IPS-NIHi11 (cell line): ENCODE data around the gene ZNF205.
"Not testable (repeated sequence)": the region's sequence is repeated elsewhere in the genome, so short reads cannot be mapped to it uniquely, and the experiment has no call there.

ENCODE experiments used
- DNase-seq: peaks from one replicate; pipeline ENCODE4 v3.0.0; 2012; ENCODE audit warnings: mixed read lengths, low spot score

The ZNF205 gene

DNA sequence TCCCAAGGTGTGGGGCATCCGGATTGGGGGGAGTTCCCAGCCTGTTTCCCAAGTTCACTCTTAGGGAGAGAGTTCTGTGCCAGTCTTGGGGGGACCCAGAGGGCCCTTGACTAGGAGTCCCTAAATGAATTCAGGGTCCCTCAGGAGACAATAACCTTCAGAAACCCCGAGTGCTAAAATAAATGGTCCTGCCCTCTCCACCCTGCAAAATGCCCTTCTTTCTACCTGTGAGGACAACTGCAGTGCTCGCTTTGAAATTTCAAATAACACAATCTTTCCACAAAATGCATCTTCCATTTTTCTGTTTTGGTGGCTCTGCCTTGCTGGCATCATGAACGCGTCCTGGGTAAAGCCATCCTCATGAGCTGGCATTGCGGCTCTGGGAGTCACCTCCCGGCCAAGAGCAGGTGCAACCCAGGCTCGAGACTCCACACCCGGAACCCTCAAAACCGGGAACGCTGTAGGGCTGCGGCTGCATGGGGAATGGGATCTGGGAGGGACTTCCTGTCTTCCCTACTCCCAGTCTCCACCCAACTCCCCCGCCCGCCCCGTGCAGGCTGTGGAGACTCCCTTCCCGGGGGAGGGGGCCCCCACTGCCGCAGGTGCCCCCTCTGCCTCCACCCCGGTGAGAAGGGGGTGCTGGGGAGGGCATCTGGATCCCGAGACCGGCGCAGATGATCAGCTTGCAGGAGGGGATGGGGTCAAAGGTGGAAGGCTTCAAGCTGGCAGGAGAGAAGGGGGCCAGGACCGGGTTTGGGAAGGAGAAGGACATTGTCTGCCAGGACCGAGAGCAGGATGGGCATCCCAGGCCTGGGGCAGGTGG lies at the start of gene ZNF205:
Gene ZNF205 (plus strand): TSS at position 529 of the 823 bp plus-strand sequence. CDS start 845 bp downstream, outside the sequence.
- DNase-seq, result peak; percentile 90

DNA sequence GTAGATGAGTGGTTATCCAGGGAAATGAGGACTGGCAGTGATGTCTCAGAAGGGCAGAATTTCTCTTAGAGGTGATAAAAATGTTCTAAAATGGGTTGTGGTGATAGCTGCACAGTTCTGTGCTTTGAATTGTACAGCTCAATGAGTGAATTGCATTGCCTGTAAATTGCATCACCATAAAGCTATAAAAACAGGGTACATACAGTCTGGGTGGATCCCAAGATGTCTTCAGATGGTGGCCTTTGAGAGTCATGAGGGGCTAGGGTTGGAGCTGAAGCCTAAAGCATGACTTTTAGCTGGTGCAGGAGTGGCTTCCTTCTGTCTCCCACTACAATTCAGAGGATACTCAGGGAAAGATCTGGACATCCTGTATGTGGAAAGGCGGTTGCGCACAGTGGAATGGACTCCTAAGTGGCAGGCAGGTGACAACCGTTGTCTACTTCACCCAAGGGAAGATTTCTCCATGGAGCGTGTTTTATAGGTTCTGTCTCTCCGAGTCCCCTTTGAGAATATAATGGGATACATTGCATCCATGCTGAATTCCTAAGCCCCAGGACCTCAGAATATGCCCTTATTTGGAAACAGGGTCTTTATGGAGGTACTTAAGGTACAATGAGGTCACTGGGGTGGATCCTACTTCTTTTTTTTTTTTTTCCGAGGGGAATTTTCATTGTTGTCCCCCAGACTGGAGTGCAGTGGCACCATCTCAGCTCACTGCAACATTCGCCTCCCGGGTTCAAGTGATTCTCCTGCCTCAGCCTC lies 48.6 kb upstream of the ZNF205 start:
- DNase-seq, result peak; percentile 9

DNA sequence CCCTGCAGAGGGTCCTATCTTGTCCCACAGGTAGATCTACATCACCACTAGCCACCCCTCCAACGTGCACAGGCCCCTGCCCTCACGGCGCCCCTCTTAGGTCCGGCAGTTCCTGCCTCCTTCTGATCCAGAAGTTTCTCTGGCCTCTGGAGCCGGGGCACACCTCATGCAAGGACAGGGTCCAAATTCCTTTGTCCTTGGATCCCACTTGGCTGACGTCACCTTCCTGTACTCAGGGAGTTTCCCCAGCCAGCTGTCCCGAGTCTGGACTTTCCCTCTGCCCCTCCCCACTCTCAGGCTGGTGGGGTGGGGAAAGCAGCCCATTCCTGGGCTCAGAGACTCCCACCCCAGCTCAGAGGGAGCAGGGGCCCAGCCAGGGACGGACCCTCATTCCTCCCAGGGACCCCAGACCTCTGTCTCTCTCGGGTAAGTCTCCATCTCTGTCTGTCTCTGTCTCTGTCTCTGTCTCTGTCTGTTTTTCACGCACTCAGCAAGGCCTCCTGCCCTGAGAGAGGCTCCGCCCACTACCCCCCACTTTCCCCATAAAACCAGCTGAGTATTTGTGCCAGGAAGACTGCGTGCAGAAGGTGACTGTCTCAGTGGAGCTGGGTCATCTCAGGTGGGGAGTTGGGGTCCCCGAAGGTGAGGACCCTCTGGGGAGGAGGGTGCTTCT lies 47.2 kb upstream of the ZNF205 start, which contains the start of gene IL32:
Gene IL32 (plus strand): TSS at position 572 of the 673 bp plus-strand sequence. CDS start 172 bp downstream, outside the sequence.
- peak; percentile 36 for DNase-seq

DNA sequence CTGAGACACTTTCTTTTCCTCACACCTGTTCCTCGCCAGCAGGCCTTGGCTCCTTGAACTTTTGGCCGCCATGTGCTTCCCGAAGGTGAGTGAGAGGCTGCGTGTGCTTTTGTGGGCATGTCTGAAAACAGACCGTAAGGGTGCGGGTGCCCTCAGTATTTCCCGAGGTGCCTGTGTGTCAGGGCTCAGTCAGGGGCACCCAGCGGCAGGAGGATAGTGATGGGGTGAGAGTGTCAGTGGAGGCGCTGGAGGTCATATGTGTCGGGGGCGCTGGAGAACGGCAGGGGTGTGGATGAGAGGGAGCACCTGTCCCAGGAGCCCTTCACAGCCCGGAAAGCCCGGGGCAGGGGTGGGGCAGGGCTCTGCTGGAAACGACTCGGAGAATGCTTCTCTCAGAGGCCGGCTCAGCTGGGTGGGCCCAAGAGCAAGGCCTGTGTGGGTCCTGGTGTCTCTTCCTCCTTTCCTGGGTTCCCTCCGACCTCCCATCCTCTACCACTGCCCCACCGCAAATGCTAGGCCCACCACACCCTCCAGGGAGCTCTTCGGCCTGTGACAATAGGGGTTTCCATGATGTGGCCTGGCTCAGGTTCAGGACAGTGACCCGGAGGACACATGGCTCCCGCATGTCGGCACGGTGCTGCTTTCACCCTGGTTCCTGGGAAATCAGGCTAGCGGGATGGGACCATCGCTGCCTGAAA lies 46.5 kb upstream of the ZNF205 start:
- peak; percentile 7 for DNase-seq

DNA sequence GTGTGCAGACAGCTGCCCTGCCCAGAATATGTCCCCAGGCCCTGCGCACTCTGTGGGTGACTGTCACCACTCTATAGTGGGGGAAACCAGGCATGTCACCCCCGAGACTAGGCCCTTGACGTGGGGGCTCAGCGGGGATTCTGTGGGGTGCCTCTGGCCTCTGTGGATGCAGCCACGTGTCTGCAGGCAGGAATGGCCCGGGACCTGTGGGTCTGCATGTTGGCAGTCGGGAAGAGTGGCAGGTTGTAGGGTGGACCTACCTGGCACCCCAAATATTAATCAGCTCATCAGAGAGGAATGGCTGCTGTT lies 46.0 kb upstream of the ZNF205 start:
- no peak for DNase-seq

DNA sequence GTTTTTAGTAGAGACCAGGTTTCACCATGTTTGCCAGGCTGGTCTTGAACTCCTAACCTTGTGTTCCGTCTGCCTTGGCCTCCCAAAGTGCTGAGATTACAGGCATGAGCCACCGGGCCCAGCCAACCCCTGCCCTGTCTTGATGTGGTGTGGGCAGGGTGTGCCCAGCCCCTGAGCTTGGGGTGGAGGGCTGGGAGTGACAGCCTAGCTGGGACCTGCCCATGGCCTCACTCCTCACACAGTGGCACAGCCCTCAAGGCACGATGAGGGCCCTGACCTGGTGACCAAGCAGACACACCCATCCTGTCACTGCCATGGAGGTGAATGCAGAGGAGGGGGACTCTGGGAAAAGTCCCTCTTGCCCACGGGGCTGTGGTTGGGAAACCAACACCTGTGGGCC lies 43.9 kb upstream of the ZNF205 start:
- no peak for DNase-seq

DNA sequence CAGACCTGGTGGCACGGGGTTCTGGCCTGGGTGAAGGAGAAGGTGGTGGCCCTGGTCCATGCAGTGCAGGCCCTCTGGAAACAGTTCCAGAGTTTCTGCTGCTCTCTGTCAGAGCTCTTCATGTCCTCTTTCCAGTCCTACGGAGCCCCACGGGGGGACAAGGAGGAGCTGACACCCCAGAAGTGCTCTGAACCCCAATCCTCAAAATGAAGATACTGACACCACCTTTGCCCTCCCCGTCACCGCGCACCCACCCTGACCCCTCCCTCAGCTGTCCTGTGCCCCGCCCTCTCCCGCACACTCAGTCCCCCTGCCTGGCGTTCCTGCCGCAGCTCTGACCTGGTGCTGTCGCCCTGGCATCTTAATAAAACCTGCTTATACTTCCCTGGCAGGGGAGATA lies 43.2 kb upstream of the ZNF205 start:
- not testable (repeated sequence) for DNase-seq

DNA sequence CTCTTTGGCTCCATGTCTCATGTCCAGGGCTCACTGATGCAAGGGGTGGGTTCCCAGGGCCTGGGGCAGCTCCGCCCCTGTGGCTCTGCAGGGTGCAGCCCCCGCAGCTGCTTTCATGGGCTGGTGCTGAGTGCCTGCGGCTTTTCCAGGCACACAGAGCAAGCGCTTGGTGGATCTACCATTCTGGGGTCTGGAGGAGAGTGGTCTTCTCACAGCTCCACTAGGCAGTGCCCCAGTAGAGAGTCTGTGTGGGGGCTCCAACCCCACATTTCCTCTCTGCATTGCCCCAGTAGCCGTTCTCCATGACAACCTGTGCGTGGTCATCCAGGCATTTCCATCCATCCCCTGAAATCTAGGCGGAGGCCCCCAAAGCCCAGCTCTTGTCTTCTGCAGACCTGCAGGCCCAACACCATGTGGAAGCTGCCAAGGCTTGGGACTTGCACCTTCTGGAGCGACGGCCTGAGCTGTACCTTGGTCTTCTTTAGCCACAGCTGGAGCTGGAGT lies 41.7 kb upstream of the ZNF205 start:
- DNase-seq, result no peak

DNA sequence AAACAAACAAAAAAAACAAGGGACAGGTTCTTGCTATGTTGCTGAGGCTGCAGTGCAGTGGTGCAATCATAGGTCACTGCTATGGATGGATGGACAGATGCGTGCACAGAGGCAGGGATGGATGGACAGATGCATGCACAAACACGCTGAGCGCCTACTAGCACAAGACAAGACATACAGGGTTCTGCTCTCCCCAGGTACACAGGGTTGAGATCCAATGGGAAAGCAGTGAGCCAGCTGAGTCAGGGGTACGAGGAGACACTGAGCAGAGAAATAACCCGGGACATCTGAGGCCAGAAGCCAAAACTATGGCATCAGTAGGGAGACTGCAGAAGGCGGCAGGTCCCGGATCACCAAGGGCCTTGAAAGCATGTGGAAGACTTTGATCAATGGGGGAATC lies 40.7 kb upstream of the ZNF205 start:
- no peak for DNase-seq

DNA sequence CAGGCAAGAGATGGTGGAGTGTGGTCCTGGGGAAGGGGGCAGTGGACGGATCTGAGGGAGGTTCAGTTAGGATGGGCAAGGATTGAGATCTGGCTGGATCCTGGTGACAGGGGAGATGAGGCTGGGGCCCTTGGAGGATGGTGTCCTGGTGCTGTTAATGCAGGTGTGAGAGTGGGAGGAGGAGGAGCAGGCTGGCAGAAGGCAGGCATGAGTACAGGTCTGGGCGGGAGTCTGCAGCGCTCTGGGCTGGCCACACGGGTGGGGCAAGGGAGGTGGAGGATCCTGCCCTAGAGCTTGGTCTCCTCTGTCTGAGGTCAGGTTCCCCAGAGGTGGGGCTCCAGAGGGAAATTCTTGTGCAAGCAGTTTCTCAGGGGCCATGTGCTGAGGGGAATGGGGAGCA lies 40.2 kb upstream of the ZNF205 start:
- not testable (repeated sequence) for DNase-seq

DNA sequence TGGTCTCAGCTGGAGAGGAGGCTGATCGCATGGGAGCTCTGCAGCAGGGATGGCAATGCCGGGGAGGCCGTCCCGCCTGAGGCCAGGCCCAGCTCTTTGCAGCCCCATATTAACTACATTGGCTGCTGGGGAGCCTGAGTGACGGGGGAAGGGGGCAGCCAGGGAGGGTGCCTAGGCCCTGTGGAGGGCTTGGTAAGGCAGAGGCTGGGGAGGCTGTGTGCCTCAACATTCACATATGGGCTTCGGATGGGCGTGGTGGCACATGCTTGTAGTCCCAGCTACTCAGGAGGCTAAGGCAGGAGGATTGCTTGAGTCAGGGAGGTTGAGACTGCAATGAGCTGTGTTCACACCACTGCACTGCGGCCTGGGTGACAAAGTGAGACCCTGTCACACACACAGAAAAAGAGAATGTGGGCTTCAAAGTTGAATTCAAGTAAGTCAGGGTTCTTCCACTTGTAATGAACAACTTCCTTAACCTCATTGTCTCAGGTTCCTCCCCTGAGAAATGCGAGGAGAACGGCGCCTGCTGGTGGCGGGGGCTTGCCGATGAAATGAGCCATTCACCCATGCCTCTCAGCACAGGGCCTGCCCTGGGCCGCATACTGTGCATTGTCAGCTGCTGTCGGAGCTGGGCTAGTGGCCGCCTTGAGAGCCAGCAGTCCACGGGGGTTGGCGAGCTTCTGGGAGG lies 39.7 kb upstream of the ZNF205 start:
- DNase-seq, result peak; percentile 24

DNA sequence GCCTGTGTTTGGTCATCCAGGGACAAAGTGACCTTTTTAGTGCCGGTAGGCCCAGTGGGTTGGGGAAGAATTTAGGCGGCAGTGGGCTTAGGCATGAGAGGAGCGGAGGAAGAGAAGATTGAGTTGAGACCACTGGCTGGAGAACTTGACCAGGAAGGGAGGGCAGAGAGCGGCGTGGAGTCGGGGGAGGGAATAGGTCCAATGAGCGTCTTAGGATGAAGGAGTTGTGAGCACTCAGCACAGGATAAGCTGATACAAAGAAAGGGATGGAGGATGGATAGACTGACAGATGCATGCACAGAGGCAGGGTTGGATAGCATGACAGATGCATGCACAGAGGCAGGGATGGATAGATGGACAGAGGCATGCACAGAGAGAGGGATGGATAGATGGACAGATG lies 38.9 kb upstream of the ZNF205 start:
- no peak for DNase-seq

DNA sequence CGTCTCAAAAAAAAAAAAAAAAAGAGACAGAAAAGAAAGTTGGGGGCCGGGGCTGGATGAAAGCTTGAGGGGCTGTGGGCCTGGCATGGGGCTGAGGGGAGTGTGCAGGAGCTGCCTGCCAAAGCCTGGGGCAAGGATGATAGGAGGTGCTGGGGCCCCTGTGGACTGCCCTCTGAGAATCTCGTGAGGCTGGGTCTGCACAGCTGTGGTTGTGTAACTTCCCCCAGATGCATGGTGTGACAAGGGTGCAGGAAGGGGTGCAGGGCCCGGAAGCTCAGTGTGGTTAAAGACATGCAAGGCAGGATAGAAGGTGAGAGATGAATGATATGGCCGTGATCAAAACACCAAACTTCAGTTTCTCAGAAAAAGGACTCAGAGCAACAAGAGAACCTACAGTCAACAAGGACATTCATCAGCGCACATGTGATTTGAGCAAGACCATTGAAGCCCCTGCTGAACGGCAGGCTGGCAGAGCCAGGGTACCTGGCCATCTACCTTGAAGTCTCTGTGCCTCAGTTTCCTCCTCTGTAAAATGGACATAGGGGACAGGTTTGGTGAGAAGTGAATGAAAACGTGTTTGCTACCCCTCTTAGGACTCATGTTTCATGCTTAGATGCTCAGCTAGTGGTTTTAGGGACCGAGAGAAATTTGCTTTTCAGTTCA lies 37.4 kb upstream of the ZNF205 start:
- DNase-seq, result no peak

DNA sequence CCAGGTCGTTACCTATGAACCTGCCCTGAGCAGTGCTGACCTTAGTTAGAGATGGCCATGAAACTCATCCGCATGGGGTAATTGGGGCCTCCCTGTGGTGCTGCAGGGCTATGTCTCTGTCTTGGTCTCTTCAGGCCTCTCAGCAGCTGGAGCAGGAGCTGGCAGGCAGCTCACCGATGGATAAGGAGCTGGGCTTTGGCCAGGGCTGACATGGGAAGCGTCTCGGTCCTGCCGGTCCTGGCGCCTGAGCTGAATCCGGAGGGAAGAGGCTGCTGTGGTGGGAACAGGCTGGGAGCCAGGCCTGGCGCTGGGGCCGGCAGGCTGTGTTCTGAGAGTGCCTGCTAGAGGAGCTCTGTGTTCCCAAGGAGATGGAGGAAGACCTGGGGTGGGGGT lies 36.9 kb upstream of the ZNF205 start:
- DNase-seq, result peak; percentile 34

DNA sequence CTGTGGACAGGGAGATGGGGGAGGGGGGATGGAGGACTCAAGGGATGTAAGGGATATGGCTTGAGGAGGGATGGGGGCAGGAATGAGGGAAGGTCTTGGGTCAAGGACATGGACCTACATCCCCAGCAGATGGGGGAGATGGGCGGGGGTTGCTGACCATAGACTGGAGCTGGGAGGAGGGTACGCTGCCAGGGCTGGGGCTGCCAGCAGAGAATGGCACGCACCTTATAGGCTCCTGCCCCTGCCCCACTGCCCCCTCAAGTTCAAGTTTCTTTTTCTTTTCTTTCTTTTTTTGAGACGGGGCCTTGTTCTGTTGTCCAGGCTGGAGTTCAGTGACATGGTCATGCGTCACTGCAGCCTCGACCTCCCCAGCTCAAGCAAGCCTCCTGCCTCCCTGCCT lies 36.4 kb upstream of the ZNF205 start:
- DNase-seq, result not testable (repeated sequence)

DNA sequence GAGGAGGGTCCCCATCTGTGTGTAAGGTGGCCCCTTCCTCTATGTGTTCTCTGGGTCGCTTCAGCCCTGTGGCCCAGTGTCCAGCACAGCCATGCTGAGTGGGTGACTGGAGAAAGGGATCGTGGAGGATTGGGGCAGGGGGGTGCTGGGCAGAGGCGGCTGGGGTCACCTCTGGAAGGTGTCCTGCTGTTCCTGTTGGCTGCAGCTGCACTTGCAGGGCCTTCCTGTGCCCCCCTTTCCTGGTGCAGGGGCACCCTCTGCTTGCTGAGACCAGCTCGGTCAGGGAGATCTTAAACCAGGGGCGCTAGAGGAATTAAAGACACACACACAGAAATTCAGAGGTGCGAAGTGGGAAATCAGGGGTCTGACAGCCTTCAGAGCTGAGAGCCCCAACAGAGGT lies 35.8 kb upstream of the ZNF205 start:
- no peak for DNase-seq

DNA sequence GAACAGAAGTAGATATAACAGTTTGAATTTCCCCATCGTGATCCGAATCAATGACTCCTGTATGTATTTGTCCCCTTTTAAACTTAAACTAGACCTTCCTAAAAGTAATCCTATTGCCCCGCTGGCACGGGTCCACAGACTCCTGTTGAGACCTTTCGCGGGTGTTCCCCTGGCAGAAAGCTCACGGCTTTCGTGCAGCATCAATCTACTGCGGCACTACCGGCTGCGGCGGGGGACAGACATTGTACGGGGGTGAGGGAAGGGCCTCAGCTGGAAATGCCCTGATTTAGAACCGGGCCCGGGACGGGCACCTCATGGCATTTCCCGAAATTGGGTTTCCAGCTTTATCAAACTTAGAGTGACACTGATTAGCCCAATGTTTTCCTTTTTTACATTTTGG lies 32.4 kb upstream of the ZNF205 start:
- DNase-seq, result no peak

DNA sequence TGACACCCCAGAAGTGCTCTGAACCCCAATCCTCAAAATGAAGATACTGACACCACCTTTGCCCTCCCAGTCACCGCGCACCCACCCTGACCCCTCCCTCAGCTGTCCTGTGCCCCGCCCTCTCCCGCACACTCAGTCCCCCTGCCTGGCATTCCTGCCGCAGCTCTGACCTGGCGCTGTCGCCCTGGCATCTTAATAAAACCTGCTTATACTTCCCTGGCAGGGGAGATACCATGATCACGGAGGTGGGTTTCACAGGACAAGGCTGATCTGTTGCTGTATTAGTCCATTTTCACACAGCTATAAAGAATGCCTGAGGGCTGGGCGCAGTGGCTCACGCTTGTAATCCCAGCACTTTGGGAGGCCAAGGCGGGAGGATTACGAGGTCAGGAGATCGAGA lies 30.4 kb upstream of the ZNF205 start:
- not testable (repeated sequence) for DNase-seq

DNA sequence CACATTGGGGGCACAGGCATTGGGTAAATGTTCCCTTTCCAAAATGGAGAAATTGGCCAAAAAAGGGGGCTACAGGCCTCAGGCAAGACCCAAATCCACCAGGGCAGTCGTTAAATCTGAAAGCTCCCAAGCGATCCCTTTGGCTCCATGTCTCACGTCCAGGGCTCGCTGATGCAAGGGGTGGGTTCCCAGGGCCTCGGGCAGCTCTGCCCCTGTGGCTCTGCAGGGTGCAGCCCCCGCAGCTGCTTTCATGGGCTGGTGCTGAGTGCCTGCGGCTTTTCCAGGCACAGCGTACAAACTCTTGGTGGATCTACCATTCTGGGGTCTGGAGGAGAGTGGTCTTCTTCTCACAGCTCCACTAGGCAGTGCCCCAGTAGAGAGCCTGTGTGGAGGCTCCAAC lies 29.0 kb upstream of the ZNF205 start:
- DNase-seq, result not testable (repeated sequence)

DNA sequence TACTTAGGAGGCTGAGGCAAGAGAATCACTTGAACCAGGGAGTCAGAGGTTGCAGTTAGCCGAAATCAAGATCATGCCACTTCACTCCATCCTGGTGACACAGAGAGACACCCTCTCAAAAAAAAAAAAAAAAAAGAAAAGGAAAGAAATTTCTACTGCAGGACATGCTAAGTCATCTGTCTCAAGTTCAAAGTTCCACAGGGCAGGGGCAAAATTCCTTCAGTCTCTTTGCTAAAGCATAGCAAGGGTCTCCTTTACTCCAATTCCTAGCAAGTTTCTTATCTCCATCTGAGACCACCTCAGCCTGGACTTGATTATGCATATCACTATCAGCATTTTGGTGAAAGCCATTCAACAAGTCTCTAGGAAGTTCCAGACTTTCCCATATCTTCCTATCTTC lies 27.9 kb upstream of the ZNF205 start:
- DNase-seq, result no peak
